ENCODE measurements around the gene ARHGAP24. TPM values are rescaled to one million over a fixed set of nuclear protein-coding genes. Genes with fewer than 3 reads are reported as not detected.

Gene ARHGAP24
- total and polyA plus RNA-seq, 2 experiments from 2014 or later: 5.1 to 8.6 TPM

DNA sequence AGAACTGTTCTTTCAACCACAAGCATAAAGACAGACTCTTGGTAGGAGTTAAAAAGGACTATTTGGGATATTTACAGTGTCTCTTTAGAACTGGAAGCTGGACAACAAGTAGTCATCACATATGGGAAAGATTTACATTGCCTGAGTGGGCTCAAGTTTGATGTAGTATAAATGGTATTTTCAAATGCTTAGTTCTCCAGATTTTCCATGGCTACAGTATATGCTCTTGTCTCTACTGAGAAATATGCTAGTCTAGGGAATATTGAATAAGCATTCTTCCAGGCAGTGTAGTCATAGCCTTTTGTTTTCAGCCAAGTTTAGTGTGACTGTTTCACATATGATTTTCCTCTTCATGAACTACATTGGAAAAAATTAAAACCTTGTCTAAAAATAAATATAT, 315.6 kb downstream of the ARHGAP24 start:
- TF ChIP-seq, protein P1, sequence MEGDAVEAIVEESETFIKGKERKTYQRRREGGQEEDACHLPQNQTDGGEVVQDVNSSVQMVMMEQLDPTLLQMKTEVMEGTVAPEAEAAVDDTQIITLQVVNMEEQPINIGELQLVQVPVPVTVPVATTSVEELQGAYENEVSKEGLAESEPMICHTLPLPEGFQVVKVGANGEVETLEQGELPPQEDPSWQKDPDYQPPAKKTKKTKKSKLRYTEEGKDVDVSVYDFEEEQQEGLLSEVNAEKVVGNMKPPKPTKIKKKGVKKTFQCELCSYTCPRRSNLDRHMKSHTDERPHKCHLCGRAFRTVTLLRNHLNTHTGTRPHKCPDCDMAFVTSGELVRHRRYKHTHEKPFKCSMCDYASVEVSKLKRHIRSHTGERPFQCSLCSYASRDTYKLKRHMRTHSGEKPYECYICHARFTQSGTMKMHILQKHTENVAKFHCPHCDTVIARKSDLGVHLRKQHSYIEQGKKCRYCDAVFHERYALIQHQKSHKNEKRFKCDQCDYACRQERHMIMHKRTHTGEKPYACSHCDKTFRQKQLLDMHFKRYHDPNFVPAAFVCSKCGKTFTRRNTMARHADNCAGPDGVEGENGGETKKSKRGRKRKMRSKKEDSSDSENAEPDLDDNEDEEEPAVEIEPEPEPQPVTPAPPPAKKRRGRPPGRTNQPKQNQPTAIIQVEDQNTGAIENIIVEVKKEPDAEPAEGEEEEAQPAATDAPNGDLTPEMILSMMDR (IDR thresholded peaks at IDR 0.05; ENCODE audit: low read depth, low read length): no peak
- H3K4me1 ChIP-seq (ENCODE audit: low read depth): peaks cover 6% of the 10 kb centered on the region
- H3K27me3 ChIP-seq: no peaks in the 10 kb centered on the region
- no peak overlapping the region for H3K27ac ChIP-seq
- H3K9me3 ChIP-seq (ENCODE audit: low read depth): no peaks in the 10 kb centered on the region
- no peaks in the 10 kb centered on the region for H3K36me3 ChIP-seq
- no peak for DNase-seq (ENCODE audit: low read depth in 1 of 2, low spot score in 1 of 2)
- H3K4me3 ChIP-seq: no peak overlapping the region

GRCh38 chr4:85792376-85793232, 317.7 kb downstream of the ARHGAP24 start:
- Histone ChIP-seq H3K4me3 (no peak overlapping the region), H3K9me3 (ENCODE audit: low read depth) (no peaks in the 10 kb centered on the region), H3K27ac (no peak overlapping the region), H3K4me1 (ENCODE audit: low read depth) (peaks cover 6% of the 10 kb centered on the region), H3K27me3 (no peaks in the 10 kb centered on the region), H3K36me3 (no peaks in the 10 kb centered on the region)
- TF ChIP-seq, protein P1 (IDR thresholded peaks at IDR 0.05; ENCODE audit: low read depth, low read length): no peak
- DNase-seq (ENCODE audit: low read depth in 1 of 2, low spot score in 1 of 2): no peak

DNA sequence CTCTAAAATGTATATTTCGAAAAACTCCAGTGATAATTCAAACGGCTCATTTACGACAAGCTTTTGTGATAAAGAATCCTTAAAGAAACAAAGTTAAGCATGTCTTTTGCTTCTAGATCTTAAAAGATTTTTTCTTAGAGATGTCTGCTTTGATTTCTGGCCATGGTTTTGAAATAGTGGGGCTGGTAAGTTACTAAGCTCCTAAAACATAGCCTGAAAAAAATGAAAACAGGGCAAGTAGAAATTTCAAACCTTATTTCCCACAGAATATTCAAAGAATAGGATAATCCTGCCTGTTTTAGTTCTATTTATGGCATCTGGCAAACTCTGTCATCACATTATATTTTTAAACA, 318.3 kb downstream of the ARHGAP24 start:
- no peaks in the 10 kb centered on the region for H3K27me3 ChIP-seq
- no peak overlapping the region for H3K4me3 ChIP-seq
- TF ChIP-seq, protein P1 (IDR thresholded peaks at IDR 0.05; ENCODE audit: low read depth, low read length): no peak
- DNase-seq (ENCODE audit: low read depth in 1 of 2, low spot score in 1 of 2): no peak
- peaks cover 6% of the 10 kb centered on the region for H3K4me1 ChIP-seq (ENCODE audit: low read depth)
- no peaks in the 10 kb centered on the region for H3K36me3 ChIP-seq
- no peaks in the 10 kb centered on the region for H3K9me3 ChIP-seq (ENCODE audit: low read depth)
- H3K27ac ChIP-seq: no peak overlapping the region

- H3K27ac ChIP-seq: no peak overlapping the region
- H3K36me3 ChIP-seq: no peaks in the 10 kb centered on the region
- H3K9me3 ChIP-seq (ENCODE audit: low read depth): no peaks in the 10 kb centered on the region
- no peaks in the 10 kb centered on the region for H3K27me3 ChIP-seq
- H3K4me3 ChIP-seq: no peak overlapping the region
- TF ChIP-seq, protein P1 (IDR thresholded peaks at IDR 0.05; ENCODE audit: low read depth, low read length): no peak
- DNase-seq (ENCODE audit: low read depth in 1 of 2, low spot score in 1 of 2): peak in 1 of 2 donors; percentile 48
- peaks cover 6% of the 10 kb centered on the region for H3K4me1 ChIP-seq (ENCODE audit: low read depth)
These were observed 323.2 kb downstream of the ARHGAP24 start for GRCh38 chr4:85798012-85798770.

GRCh38 chr4:85803856-85804255, 328.9 kb downstream of the ARHGAP24 start:
- Histone ChIP-seq H3K4me3 (no peak overlapping the region), H3K9me3 (ENCODE audit: low read depth) (no peaks in the 10 kb centered on the region), H3K36me3 (no peaks in the 10 kb centered on the region), H3K4me1 (ENCODE audit: low read depth) (no peaks in the 10 kb centered on the region), H3K27me3 (no peaks in the 10 kb centered on the region), H3K27ac (no peak overlapping the region)
- TF ChIP-seq, protein P1 (IDR thresholded peaks at IDR 0.05; ENCODE audit: low read depth, low read length): no peak
- DNase-seq (ENCODE audit: low read depth in 1 of 2, low spot score in 1 of 2): no peak
